Measurements from ENCODE around the gene MYO16.

DNA sequence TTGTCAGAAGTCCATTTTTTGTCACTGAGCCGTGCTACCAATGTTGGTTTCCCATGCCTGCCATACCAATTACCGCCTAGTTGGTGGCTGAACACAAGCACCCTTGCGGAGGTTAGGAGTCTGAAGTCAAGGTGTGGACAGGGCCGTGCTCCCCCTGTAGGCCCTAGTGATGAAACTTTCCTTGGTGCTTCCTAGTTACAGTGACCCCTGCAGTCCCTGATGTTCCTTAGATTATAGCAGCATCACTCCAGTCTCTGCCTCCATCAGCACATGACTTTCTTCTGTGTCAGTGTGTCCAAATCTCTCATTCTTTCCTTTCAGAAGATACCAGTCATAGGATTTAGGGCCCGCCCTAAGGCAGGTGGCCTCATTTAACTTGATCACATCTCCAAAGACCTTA is 99.0 kb downstream of the MYO16 start:
- TF ChIP-seq ZNF274 (IDR thresholded peaks at IDR 0.05; ENCODE audit: low read depth, low read length) (no peak), SUZ12 (IDR thresholded peaks at IDR 0.05; ENCODE audit: extremely low read depth, insufficient read depth, insufficient read length) (no peak), YY1 (IDR thresholded peaks at IDR 0.05; ENCODE audit: insufficient read depth, insufficient read length) (no peak)
